Medulla oblongata (tissue), 1 donor: Measurements from ENCODE around the gene RPN1.

Experiments used
- DNase-seq: peaks from one replicate; pipeline ENCODE4 v3.0.0-alpha.2; 2015; ENCODE audit errors: extremely low spot score

The RPN1 gene

GRCh38 chr3:128578346-128578745, 72.3 kb downstream of the RPN1 start:
- no peak for DNase-seq

DNA sequence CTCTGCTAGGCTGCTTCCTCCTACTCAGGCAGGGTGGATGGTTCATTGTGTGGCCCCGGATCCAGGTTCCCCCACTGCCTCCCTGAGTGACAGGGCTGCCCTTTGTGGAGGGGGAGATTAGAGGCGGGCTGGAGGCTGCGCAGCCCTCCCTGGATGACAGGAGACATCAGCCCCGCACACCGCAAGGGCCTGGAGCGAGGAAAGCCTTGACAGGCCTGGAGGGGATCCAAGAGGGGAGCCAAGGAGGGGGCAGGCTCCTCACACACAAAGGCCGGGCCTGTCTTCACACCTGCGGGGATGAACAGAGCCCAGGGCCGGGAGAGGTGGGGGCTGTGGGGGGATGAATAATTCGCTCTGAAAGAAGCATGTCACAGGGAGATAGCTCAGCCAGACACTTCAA, 72.9 kb downstream of the RPN1 start:
- no peak for DNase-seq

- DNase-seq = no peak
Observed at GRCh38 chr3:128576290-128576689, 74.3 kb downstream of the RPN1 start.

- DNase-seq = no peak
Observed at GRCh38 chr3:128575777-128576176, 74.8 kb downstream of the RPN1 start.

DNA sequence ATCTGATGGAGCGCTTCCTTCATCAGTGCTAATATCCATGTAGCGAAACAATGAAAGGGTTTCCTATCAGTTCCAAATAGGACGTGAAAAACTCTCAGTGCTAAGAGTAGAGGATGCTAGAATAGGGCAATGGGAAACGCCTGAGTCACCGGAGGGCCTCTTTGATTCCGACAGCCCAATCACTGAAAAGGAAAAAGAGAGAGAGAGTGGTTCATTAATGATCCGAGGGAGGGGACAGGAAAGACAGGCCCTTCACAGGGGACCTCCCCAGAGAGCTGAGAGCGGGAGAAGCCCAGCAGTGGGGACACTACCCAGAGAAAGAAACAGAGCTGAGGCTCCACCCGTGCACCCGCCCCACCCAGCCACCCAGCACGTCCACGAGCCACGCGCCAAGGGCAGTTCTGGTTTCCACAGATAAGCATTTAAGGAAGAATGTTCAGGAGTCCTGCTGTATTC, 76.9 kb downstream of the RPN1 start:
- DNase-seq = no peak

DNA sequence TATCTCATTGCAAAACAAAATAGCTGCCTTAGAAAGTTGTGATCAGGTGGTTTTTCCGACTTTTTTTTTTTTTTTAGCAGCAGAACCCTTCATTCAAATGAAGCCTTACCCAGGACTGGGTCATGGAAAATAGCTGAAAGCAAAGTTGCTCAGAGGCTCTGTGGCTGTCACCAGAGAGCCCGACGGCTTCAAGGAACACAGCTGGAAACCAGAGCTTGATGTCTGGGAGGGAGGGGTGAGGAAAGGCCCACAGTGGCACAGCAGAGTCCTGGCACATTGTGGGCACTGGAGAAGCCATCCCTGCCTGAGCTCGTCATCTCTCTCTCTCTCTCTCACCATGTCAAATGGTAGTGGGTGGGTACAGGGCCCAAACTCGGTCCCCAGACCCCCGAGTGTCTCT, 77.5 kb downstream of the RPN1 start:
- no peak for DNase-seq

GRCh38 chr3:128572644-128573105, 77.9 kb downstream of the RPN1 start:
- no peak for DNase-seq

DNA sequence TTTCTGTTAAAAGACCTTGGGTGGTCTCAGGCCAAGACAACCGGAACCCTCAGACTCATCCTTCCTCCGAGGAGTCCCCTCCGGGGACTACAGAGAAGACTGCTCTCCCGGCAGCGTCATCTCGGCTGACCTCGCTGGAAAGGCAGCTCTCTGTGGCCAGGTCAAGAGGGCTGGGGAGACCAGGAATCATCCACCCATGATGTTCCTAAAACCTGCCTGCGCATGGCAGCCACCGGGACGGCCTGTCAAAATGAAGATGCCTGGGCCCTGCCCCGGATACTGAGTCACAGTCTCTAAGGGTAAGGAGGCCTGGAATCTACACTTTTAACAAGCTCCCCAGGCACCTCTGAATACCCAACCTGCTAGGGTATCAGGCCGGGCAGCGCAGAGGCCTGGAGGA, 78.6 kb downstream of the RPN1 start:
- DNase-seq = no peak
